Fibroblast of pulmonary artery (primary cell): ENCODE data around the gene MEF2B.
"Not testable (repeated sequence)": the region's sequence is repeated elsewhere in the genome, so short reads cannot be mapped to it uniquely, and the experiment has no call there.

ENCODE experiments used
- DNase-seq: peaks from one replicate; pipeline ENCODE4 v3.0.0-alpha.2; 2010; ENCODE audit warnings: low read depth
- H3K4me3 ChIP-seq: replicated peaks from 2 replicates; pipeline ENCODE4 v1.5.1; 2011; ENCODE audit warnings: low read depth, mild to moderate bottlenecking, control low read depth, low read length, moderate library complexity
- CTCF ChIP-seq: IDR thresholded peaks from 2 replicates; pipeline ENCODE4 v1.5.1; 2011; ENCODE audit warnings: mild to moderate bottlenecking, control low read depth, low read length, inconsistent platforms; ENCODE audit errors: missing control alignments

Gene MEF2B

GRCh38 chr19:19113040-19113626 is 56.9 kb downstream of the MEF2B start:
- no peak for TF ChIP-seq CTCF
- DNase-seq = peak; percentile 40
- H3K4me3 ChIP-seq = no peak overlapping the region

GRCh38 chr19:19111967-19112580 is 58.0 kb downstream of the MEF2B start:
- H3K4me3 ChIP-seq = no peak overlapping the region
- no peak for TF ChIP-seq CTCF
- DNase-seq = no peak

- H3K4me3 ChIP-seq = no peak overlapping the region
- no peak for TF ChIP-seq CTCF
- no peak for DNase-seq
These were observed 58.8 kb downstream of the MEF2B start for GRCh38 chr19:19111136-19111835.

- TF ChIP-seq CTCF = peak; percentile 8
- H3K4me3 ChIP-seq = no peak overlapping the region
- no peak for DNase-seq
These were observed 59.5 kb downstream of the MEF2B start for GRCh38 chr19:19110410-19111135.

GRCh38 chr19:19109601-19110000 is 60.5 kb downstream of the MEF2B start:
- TF ChIP-seq CTCF = no peak

GRCh38 chr19:19107654-19108053 is 62.4 kb downstream of the MEF2B start:
- no peak for DNase-seq
- no peak for TF ChIP-seq CTCF
- no peak overlapping the region for H3K4me3 ChIP-seq

More at GRCh38 chr19:19109601-19110000, 60.5 kb downstream of the MEF2B start:
- peak; percentile 7 for DNase-seq
- no peak overlapping the region for H3K4me3 ChIP-seq

- H3K4me3 ChIP-seq, DNase-seq: not testable (repeated sequence)
These were observed 63.1 kb downstream of the MEF2B start for GRCh38 chr19:19106938-19107337.
